K562 (cell line): ENCODE measurements around the gene CCNI. TPM values are rescaled to one million over a fixed set of nuclear protein-coding genes. Genes with fewer than 3 reads are reported as not detected.

Experiments
- ATAC-seq: fragments of 200-7000 bp; cut with Tn5 transposase; 3 replicates; pipeline ENCODE4 v1.9.1; 2020; ENCODE audit warnings: moderate library complexity
- BruUV-seq: library from RNA; stranded (reverse); fragments of 400-500 nt; replicated peaks from 2 replicates; lab custom pipeline; 2021; lab: Mats Ljungman, UMichigan
- CTCF ChIA-PET: fragments of 300-600 bp; formaldehyde crosslinking; extraction: SDS; loops from one replicate; lab custom pipeline; 2021; ENCODE audit warnings: low intra/inter-chr PET ratio; lab: Yijun Ruan, JAX
- POLR2A ChIA-PET: fragments of 300-600, 350-650 bp; sonication (Branson Sonifier 250); formaldehyde crosslinking; extraction: SDS; loops from one replicate; lab custom pipeline; 2021; ENCODE audit warnings: antibody characterized with exemption, inconsistent platforms; lab: Yijun Ruan, JAX
- DNase-seq, 4 experiments: peaks; one replicate each; pipeline versions ENCODE4 v3.0.0 to v3.0.0-alpha.2; 2011 to 2018; ENCODE audit warnings: low spot score in 3 of 4, mixed read lengths in 3 of 4; ENCODE audit errors: extremely low read depth in 1 of 4
- FAIRE-seq: peaks from 2 replicates; lab custom pipeline; 2011; peaks lifted over from hg19 to GRCh38; lab: Jason Lieb, UNC
- H2AFZ ChIP-seq: 2 replicates; pipeline ENCODE4 v1.6.0; 2011; ENCODE audit warnings: low read depth, low read length, control low read depth, inconsistent platforms
- H3K27ac ChIP-seq: fragments of 200-600 bp; 3 replicates; pipeline ENCODE4 v1.8.0; 2011; ENCODE audit warnings: low read depth, mild to moderate bottlenecking, control low read depth, inconsistent platforms, low read length, moderate library complexity, mixed read lengths; ENCODE audit errors: extremely low read depth
- H3K27me3 ChIP-seq, 2 experiments: fragments of 300-600 bp in 1 of 2; 2 replicates in 1 of 2; 3 replicates in 1 of 2; pipeline versions ENCODE4 v1.6.0 to v1.8.0; 2011; ENCODE audit warnings: inconsistent platforms in 2 of 2, low read length in 2 of 2, mild to moderate bottlenecking in 1 of 2, mixed read lengths in 1 of 2, moderate library complexity in 1 of 2; ENCODE audit not compliant: control insufficient read depth in 2 of 2, insufficient read depth in 2 of 2
- H3K36me3 ChIP-seq: fragments of 300-600 bp; 3 replicates; pipeline ENCODE4 v1.8.0; 2011; ENCODE audit warnings: mild to moderate bottlenecking, low read length, inconsistent platforms; ENCODE audit not compliant: control insufficient read depth, insufficient read depth
- H3K4me1 ChIP-seq, 2 experiments: fragments of 200-600 bp in 1 of 2; replicated peaks in 1 of 2; 2 replicates in 1 of 2; 3 replicates in 1 of 2; pipeline versions ENCODE4 v1.5.1 to v1.8.0; 2011; ENCODE audit warnings: inconsistent platforms in 2 of 2, low read length in 2 of 2, mild to moderate bottlenecking in 1 of 2, mixed read lengths in 1 of 2, moderate library complexity in 1 of 2; ENCODE audit not compliant: control insufficient read depth in 2 of 2, insufficient read depth in 2 of 2
- H3K4me2 ChIP-seq: 2 replicates; pipeline ENCODE4 v1.6.1; 2011; ENCODE audit warnings: low read length, control low read depth, inconsistent platforms, mixed read lengths; ENCODE audit not compliant: insufficient read depth
- H3K4me3 ChIP-seq: fragments of 200-600 bp; sonication (generic), shearing (Covaris generic); 2 replicates; pipeline ENCODE4 v1.5.1; 2016; ENCODE audit warnings: control low read depth, inconsistent platforms
- H3K79me2 ChIP-seq: fragments of 200-600 bp; 3 replicates; pipeline ENCODE4 v1.8.0; 2011; ENCODE audit warnings: low read length, inconsistent platforms; ENCODE audit not compliant: control insufficient read depth, insufficient read depth
- H3K9ac ChIP-seq, 2 experiments: 2 replicates each; pipeline versions ENCODE4 v1.6.0 to v1.6.1; 2011; ENCODE audit warnings: low read depth in 2 of 2, low read length in 2 of 2, control low read depth in 1 of 2, inconsistent platforms in 1 of 2, mild to moderate bottlenecking in 1 of 2, mixed read lengths in 1 of 2; ENCODE audit not compliant: insufficient read depth in 1 of 2
- H3K9me1 ChIP-seq: one replicate; pipeline ENCODE4 v1.6.0; 2011; ENCODE audit warnings: inconsistent platforms, mild to moderate bottlenecking, low read length, moderate library complexity; ENCODE audit not compliant: control insufficient read depth, insufficient read depth
- H3K9me3 ChIP-seq: replicated peaks from 2 replicates; pipeline ENCODE4 v1.5.1; 2011; ENCODE audit warnings: low read depth, low read length, inconsistent platforms; ENCODE audit not compliant: control insufficient read depth, insufficient read depth
- H4K20me1 ChIP-seq: replicated peaks from 2 replicates; pipeline ENCODE4 v1.6.1; 2011; ENCODE audit warnings: low read length, inconsistent platforms, mixed read lengths; ENCODE audit not compliant: control insufficient read depth, insufficient read depth
- CBX8 ChIP-seq: fragments of 200-600 bp; sonication (generic); IDR thresholded peaks from 2 replicates; pipeline ENCODE4 v1.6.1; 2012; ENCODE audit warnings: borderline replicate concordance, mixed run types, low read depth, mild to moderate bottlenecking, moderate library complexity, mixed read lengths, low read length, control low read depth, inconsistent platforms; ENCODE audit not compliant: poor library complexity, severe bottlenecking; ENCODE audit errors: extremely low read depth
- FOXP4 ChIP-seq: sonication (generic); formaldehyde crosslinking; IDR thresholded peaks from 2 replicates; pipeline ENCODE4 v1.8.0; 2022; ENCODE audit warnings: mild to moderate bottlenecking, missing genetic modification reagents, borderline replicate concordance
- JUN ChIP-seq, 2 experiments: sonication (generic) in 1 of 2; formaldehyde crosslinking in 1 of 2; IDR thresholded peaks; 2 replicates each; pipeline versions ENCODE4 v1.6.1 to v1.8.0; 2012 to 2022; ENCODE audit warnings: borderline replicate concordance in 2 of 2, mild to moderate bottlenecking in 2 of 2, improper control_type of control experiment in 1 of 2, low read depth in 1 of 2, low read length in 1 of 2, missing genetic modification reagents in 1 of 2
- PCBP2 ChIP-seq: fragments of 200-400 bp; formaldehyde crosslinking; IDR thresholded peaks from 2 replicates; pipeline ENCODE4 v1.6.1; 2018; ENCODE audit warnings: low read length, low read depth, mild to moderate bottlenecking, moderate library complexity; ENCODE audit not compliant: poor library complexity, severe bottlenecking
- SMAD2 ChIP-seq: fragments of 150-350 bp; IDR thresholded peaks from 2 replicates; pipeline ENCODE4 v1.6.1; 2014; ENCODE audit warnings: low read depth, mild to moderate bottlenecking, low read length
- ZNF76 ChIP-seq: fragments of 250-450 bp; sonication (Bioruptor Pico); IDR thresholded peaks from 2 replicates; pipeline ENCODE4 v1.4.0; 2020; ENCODE audit warnings: mild to moderate bottlenecking, moderate library complexity, borderline replicate concordance
- WGBS: fragments of 100-300 bp; shearing (Covaris generic); methylation state at CpG from one replicate; pipeline ENCODE4 v1.1.6; 2016; ENCODE audit warnings: low coverage, mixed read lengths; ENCODE audit not compliant: insufficient coverage; ENCODE audit errors: missing lambda C conversion rate; 5-methylcytosine and 5-hydroxymethylcytosine counted together
- in situ Hi-C: fragments of 300-500 bp; cut with MboI; formaldehyde crosslinking; loops from 4 replicates; pipeline ENCODE4 v1.15.0; 2018; ENCODE audit warnings: inconsistent platforms, mixed read lengths
- intact Hi-C: fragments of 100-400 bp; cut with micrococcal nuclease; formaldehyde crosslinking; loops from 2 replicates; pipeline ENCODE4 v1.14.2; 2022
- polyA plus RNA-seq, 8 experiments: library from polyadenylated mRNA; depleted of rRNA in 4 of 8; stranded (reverse) in 5 of 8; unstranded in 3 of 8; fragments of >200 nt; fragmentation: Nextera tagmentation in 2 of 8; fragmentation: Illumina TruSeq in 1 of 8; extraction: Ambion mirVana in 2 of 8; extraction: Trizol in 1 of 8; gene quantifications; 2 replicates each; pipeline versions ENCODE4 v1.2.1 to v1.2.3, GENCODE V29; 2011 to 2014; ENCODE audit warnings: inconsistent platforms in 1 of 8, missing spikeins in 1 of 8
- total RNA-seq, 7 experiments: library from RNA; depleted of rRNA in 6 of 7; stranded (reverse); fragments of >200 nt in 6 of 7; fragmentation: Illumina TruSeq in 2 of 7; extraction: Trizol in 2 of 7; gene quantifications; 2 replicates each; pipeline versions ENCODE4 v1.2.1 to v1.2.3, GENCODE V29; 2011 to 2021; ENCODE audit warnings: low replicate concordance in 1 of 7

CCNI gene
- total and polyA plus RNA-seq, 9 of the 15 experiments (the other 6 are each of a cell fraction or from before 2014, with no cell fraction given) = 43.3 to 159 (median 98.5) TPM

- no peak overlapping the region for H3K4me3 ChIP-seq
- peaks cover 0 to 4% of the 10 kb centered on the region in 2 experiments; a peak in 3 of 5 replicates for H3K4me1 ChIP-seq
- no peak overlapping the region for H3K4me2 ChIP-seq
- H3K27ac ChIP-seq = no peak overlapping the region
- no peak for ATAC-seq
- no peak for DNase-seq
- no peaks in the 10 kb centered on the region for H3K27me3 ChIP-seq
- no peaks in the 10 kb centered on the region for H3K9me1 ChIP-seq
- no peak overlapping the region for H3K9ac ChIP-seq
- H4K20me1 ChIP-seq = peaks cover 4% of the 10 kb centered on the region; the same call in 1 of the 2 replicates
- TF ChIP-seq SMAD2 = no peak
- TF ChIP-seq ZNF76 (CRISPR knock-in tag) = no peak
- no peak for TF ChIP-seq JUN (IDR thresholded peaks at IDR 0.05; ENCODE audit: borderline replicate concordance, low read depth, low read length)
- no peak for TF ChIP-seq JUN (CRISPR knock-in tag; IDR thresholded peaks at IDR 0.05; ENCODE audit: borderline replicate concordance)
- TF ChIP-seq FOXP4 (CRISPR knock-in tag) = no peak
- TF ChIP-seq PCBP2 = no peak
- TF ChIP-seq CBX8 = no peak
- no TSS peak for BruUV-seq
- no peaks in the 10 kb centered on the region for H3K36me3 ChIP-seq
- peaks cover 21% of the 10 kb centered on the region for H3K79me2 ChIP-seq
- no peak overlapping the region for H2AFZ ChIP-seq
- in situ Hi-C loops = no loop called here
- POLR2A ChIA-PET = interaction anchor here (0.6 kb wide), 1 partner anchor 45 kb away, joined by 4 read pairs; no protein-coding TSS in a partner anchor
- H3K9me3 ChIP-seq = peaks cover 4% of the 10 kb centered on the region
- no peak for FAIRE-seq
- CTCF ChIA-PET = interaction anchor here (0.5 kb wide), 1 partner anchor 935 kb away, joined by 3 read pairs; no protein-coding TSS in a partner anchor
- intact Hi-C loops = no loop called here
- 97% methylated on average over 5 of the region's 5 CpGs for WGBS
Measured at GRCh38 chr4:77079281-77079680, 3.5 kb upstream of the CCNI start.
